Endodermal cell (in vitro differentiated cells): ENCODE results near the gene LOXHD1. TPM values are rescaled to one million over a fixed set of nuclear protein-coding genes. Genes with fewer than 3 reads are reported as not detected.

Experiments used
- DNase-seq: peaks from one replicate; pipeline ENCODE4 v3.0.0-alpha.2; 2017
- H3K27ac ChIP-seq: 2 replicates; pipeline ENCODE4 v1.5.1; 2013; ENCODE audit warnings: mild to moderate bottlenecking, low read depth, low read length, moderate library complexity
- H3K27me3 ChIP-seq: 2 replicates; pipeline ENCODE4 v1.6.1; 2013; ENCODE audit warnings: mild to moderate bottlenecking, low read length, moderate library complexity; ENCODE audit not compliant: insufficient read depth, control insufficient read depth, poor library complexity, severe bottlenecking
- H3K36me3 ChIP-seq: 2 replicates; pipeline ENCODE4 v1.7.0; 2013; ENCODE audit warnings: mild to moderate bottlenecking, low read length, moderate library complexity; ENCODE audit not compliant: control insufficient read depth, insufficient read depth
- H3K4me1 ChIP-seq: one replicate; pipeline ENCODE4 v1.7.0; 2013; ENCODE audit warnings: low read length; ENCODE audit not compliant: control insufficient read depth, insufficient read depth
- H3K4me3 ChIP-seq: 2 replicates; pipeline ENCODE4 v1.5.1; 2013; ENCODE audit warnings: mild to moderate bottlenecking, low read length, moderate library complexity
- H3K9ac ChIP-seq: 2 replicates; pipeline ENCODE4 v1.6.1; 2013; ENCODE audit warnings: mild to moderate bottlenecking, low read length, moderate library complexity; ENCODE audit not compliant: poor library complexity, severe bottlenecking; ENCODE audit errors: extremely low read depth
- H3K9me3 ChIP-seq: 2 replicates; pipeline ENCODE4 v1.6.1; 2013; ENCODE audit warnings: mild to moderate bottlenecking, low read length, moderate library complexity; ENCODE audit not compliant: control insufficient read depth
- H3K27ac Mint-ChIP-seq: 2 replicates; pipeline ENCODE4 v1.8.0; 2020; ENCODE audit warnings: mixed read lengths
- H3K27me3 Mint-ChIP-seq: 2 replicates; pipeline ENCODE4 v1.8.0; 2021; ENCODE audit warnings: mild to moderate bottlenecking, mixed read lengths; ENCODE audit not compliant: insufficient read depth
- H3K36me3 Mint-ChIP-seq: 2 replicates; pipeline ENCODE4 v1.8.0; 2020; ENCODE audit warnings: low read depth, mixed read lengths
- H3K4me1 Mint-ChIP-seq: 2 replicates; pipeline ENCODE4 v1.8.0; 2020; ENCODE audit warnings: mixed read lengths
- H3K4me3 Mint-ChIP-seq: 2 replicates; pipeline ENCODE4 v1.8.0; 2020; ENCODE audit warnings: mild to moderate bottlenecking, moderate library complexity, mixed read lengths
- H3K9me3 Mint-ChIP-seq: 2 replicates; pipeline ENCODE4 v1.8.0; 2020; ENCODE audit warnings: mild to moderate bottlenecking, mixed read lengths
- WGBS, 2 experiments: methylation state at CpG; one replicate each; pipeline versions ENCODE4 v1.1.5 to v1.1.7; 2013; ENCODE audit warnings: missing lambda C conversion rate in 2 of 2, mixed read lengths in 1 of 2; ENCODE audit not compliant: insufficient coverage in 1 of 2, insufficient read length in 1 of 2; 5-methylcytosine and 5-hydroxymethylcytosine counted together
- total RNA-seq, 2 donors: library from RNA; stranded (reverse); fragmentation: NEBNext Ultra II Directional in 1 of 2; extraction: Animal tissue kit (Norgen Biotek cat#: 25700) in 1 of 2; gene quantifications; 2 replicates in 1 of 2; 3 replicates in 1 of 2; pipeline ENCODE4 v1.2.1, GENCODE V29; 2021
- TF ChIP-seq, protein P1 (sequence below): fragments of 200-600 bp; sonication (generic); conservative IDR thresholded peaks from 2 replicates; pipeline ENCODE4 v1.5.0; 2021; ENCODE audit warnings: antibody characterized with exemption, mild to moderate bottlenecking

Gene LOXHD1
- total RNA-seq, 2 donors from 2014 or later: 2.1 TPM; not detected in 1

- no peak overlapping the region for H3K27ac Mint-ChIP-seq
- no peak overlapping the region for H3K4me3 Mint-ChIP-seq
- peaks cover 24% of the 10 kb centered on the region for H3K27me3 Mint-ChIP-seq
- Histone ChIP-seq H3K4me1 (no peaks in the 10 kb centered on the region), H3K9me3 (no peaks in the 10 kb centered on the region), H3K4me3 (no peak overlapping the region), H3K27me3 (peaks cover 20% of the 10 kb centered on the region), H3K9ac (no peak overlapping the region), H3K27ac (no peak overlapping the region), H3K36me3 (no peaks in the 10 kb centered on the region)
- peaks cover 3% of the 10 kb centered on the region for H3K4me1 Mint-ChIP-seq
- H3K36me3 Mint-ChIP-seq: no peaks in the 10 kb centered on the region
- H3K9me3 Mint-ChIP-seq: no peaks in the 10 kb centered on the region
- DNase-seq: peak; percentile 2
- TF ChIP-seq, protein P1, sequence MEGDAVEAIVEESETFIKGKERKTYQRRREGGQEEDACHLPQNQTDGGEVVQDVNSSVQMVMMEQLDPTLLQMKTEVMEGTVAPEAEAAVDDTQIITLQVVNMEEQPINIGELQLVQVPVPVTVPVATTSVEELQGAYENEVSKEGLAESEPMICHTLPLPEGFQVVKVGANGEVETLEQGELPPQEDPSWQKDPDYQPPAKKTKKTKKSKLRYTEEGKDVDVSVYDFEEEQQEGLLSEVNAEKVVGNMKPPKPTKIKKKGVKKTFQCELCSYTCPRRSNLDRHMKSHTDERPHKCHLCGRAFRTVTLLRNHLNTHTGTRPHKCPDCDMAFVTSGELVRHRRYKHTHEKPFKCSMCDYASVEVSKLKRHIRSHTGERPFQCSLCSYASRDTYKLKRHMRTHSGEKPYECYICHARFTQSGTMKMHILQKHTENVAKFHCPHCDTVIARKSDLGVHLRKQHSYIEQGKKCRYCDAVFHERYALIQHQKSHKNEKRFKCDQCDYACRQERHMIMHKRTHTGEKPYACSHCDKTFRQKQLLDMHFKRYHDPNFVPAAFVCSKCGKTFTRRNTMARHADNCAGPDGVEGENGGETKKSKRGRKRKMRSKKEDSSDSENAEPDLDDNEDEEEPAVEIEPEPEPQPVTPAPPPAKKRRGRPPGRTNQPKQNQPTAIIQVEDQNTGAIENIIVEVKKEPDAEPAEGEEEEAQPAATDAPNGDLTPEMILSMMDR: no peak
- WGBS, 2 experiments: 92 to 100% methylated on average over 1 to 5 of the region's 5 CpGs
Measured at GRCh38 chr18:46480226-46480625, 176.8 kb downstream of the LOXHD1 start.

GRCh38 chr18:46478796-46479195 lies 178.2 kb downstream of the LOXHD1 start:
- no peaks in the 10 kb centered on the region for H3K9me3 ChIP-seq
- no peaks in the 10 kb centered on the region for H3K4me1 Mint-ChIP-seq
- no peaks in the 10 kb centered on the region for H3K9me3 Mint-ChIP-seq
- H3K36me3 ChIP-seq: no peaks in the 10 kb centered on the region
- no peaks in the 10 kb centered on the region for H3K4me1 ChIP-seq
- H3K27ac Mint-ChIP-seq: no peak overlapping the region
- peaks cover 20% of the 10 kb centered on the region for H3K27me3 ChIP-seq
- 98 to 100% methylated on average over 2 of the region's 2 CpGs for WGBS, 2 experiments
- TF ChIP-seq, protein P1: no peak
- H3K4me3 ChIP-seq: no peak overlapping the region
- no peak overlapping the region for H3K4me3 Mint-ChIP-seq
- peaks cover 32% of the 10 kb centered on the region for H3K27me3 Mint-ChIP-seq
- DNase-seq: no peak
- no peaks in the 10 kb centered on the region for H3K36me3 Mint-ChIP-seq
- H3K9ac ChIP-seq: no peak overlapping the region
- H3K27ac ChIP-seq: no peak overlapping the region

- Mint-ChIP-seq H3K27ac (no peak overlapping the region), H3K4me3 (no peak overlapping the region), H3K27me3 (peaks cover 41% of the 10 kb centered on the region), H3K9me3 (no peaks in the 10 kb centered on the region), H3K36me3 (no peaks in the 10 kb centered on the region), H3K4me1 (no peaks in the 10 kb centered on the region)
- H3K9ac ChIP-seq: no peak overlapping the region
- 92 to 95% methylated on average over 16 to 21 of the region's 21 CpGs for WGBS, 2 experiments
- peaks cover 20% of the 10 kb centered on the region for H3K27me3 ChIP-seq
- no peak overlapping the region for H3K27ac ChIP-seq
- DNase-seq: peak; percentile 35
- H3K9me3 ChIP-seq: no peaks in the 10 kb centered on the region
- no peaks in the 10 kb centered on the region for H3K36me3 ChIP-seq
- H3K4me1 ChIP-seq: no peaks in the 10 kb centered on the region
- H3K4me3 ChIP-seq: no peak overlapping the region
- TF ChIP-seq, protein P1: no peak
Measured at GRCh38 chr18:46477425-46478011, 179.5 kb downstream of the LOXHD1 start.
